Measurements from ENCODE around the gene AFF2.
"Not testable (repeated sequence)": the region's sequence is repeated elsewhere in the genome, so short reads cannot be mapped to it uniquely, and the experiment has no call there.

Gene AFF2

DNA sequence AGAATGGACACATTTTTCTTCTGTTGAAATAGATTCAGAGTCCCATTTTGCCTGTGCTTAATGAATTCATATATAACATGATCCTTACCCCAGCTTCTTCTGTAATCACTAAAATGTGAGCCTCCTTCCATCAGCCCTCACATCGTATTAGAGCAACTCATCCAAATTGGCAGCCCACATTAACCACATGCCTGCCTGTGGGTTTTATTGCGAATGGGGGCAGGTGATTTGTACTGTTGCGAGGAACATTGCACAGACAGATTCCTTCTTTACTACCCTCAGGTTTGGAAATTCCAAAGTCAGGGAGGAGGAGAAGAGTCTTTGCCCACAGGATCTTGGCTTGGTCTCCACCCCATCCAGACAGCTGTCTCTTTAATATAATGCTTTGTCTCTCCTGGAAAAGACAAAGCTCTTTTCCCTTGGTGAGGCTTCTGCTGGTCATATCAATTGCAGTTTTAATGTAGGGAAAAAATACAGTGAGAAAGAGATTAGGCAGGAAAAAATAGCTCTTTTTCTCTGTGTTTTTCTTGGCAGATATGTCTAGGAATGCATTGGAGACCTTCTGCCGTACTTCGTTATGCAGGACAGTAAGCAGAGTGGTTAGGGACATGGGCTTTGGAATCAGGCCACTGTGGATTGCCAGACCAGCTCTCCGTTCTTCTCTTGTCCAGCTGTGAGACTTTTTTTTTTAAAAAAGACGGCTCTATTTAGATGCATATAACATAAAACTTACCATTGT is 371.2 kb downstream of the AFF2 start:
- DNase-seq, result no peak

DNA sequence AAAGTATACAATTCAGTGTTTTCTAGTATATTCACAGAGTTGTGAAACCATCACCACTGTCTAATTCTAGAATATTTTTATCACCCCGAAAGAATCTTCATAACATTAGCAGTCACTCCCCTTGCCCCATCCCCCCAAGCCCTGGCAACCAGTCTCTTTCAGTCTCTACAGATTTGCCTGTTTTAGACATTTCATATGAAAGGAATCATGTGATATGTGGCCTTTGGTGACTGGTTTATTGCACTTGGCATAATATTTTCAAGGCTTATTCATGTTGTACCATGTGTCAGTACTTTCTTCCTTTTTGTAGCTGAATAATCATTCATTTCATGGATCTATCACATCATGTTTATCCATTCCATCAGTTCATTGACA is 371.7 kb downstream of the AFF2 start:
- DNase-seq, result no peak

DNA sequence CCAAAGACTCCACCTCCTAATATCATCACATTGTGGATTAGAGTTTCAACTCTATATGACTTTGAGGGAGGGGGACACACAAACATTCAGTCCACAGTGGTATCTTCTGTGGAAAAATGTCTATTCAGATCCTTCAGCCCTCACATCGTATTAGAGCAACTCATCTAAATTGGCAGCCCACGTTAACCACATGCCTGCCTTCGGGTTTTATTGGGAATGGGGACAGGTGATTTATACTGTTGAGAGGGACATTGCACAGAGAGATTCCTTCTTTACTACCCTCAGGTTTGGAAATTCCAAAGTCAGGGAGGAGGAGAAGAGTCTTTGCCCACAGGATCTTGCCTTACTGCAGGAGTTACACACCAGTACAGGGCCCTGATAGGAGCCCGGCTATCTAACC is 372.5 kb downstream of the AFF2 start:
- DNase-seq, result no peak

DNA sequence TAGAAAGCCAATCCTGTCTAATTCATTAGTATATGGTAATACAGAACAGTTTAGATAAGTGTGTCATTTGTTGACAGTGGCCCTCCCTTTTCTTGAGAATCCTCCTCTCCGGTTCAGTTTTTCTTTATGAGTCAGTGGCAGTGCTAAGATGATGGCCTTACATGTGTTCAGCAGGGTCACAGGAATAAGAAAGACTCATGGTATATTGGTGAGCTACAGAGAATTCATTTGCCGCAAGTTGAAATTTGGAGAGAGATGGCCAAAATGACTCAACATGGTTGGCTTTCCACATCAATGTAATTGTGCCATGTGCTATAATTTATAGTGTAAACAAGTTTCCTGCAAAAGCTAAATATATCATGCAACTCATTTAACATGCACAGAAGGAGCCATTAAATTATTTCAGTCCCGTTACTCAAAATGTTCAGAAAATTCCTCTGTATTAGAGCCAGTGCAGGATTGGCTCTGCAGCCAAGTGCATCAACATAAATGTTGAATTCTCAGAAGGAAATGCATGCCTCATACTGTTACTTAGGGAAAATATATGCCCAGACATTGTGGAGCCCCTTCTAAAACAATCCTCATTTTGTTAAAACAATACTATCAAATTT is 374.3 kb downstream of the AFF2 start:
- DNase-seq, result no peak

DNA sequence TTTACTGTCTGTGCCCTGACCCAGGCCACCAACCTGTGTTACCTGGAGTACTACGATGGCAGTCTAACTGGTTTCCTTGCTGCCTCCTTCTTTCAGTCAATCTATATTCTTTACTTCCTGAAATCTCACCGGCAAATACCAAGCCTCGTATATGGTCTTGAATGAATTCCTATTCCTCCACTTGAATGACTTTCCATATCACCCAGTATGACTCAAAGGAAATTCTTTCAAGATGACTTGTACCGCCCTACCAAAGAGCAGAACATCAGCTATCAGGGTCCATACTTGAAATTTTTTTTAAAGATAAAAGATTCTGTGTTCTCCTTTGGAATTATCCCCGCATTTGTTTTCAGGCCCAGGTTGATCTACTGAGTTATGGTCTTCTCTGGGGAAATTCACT is 378.0 kb downstream of the AFF2 start:
- no peak for DNase-seq

DNA sequence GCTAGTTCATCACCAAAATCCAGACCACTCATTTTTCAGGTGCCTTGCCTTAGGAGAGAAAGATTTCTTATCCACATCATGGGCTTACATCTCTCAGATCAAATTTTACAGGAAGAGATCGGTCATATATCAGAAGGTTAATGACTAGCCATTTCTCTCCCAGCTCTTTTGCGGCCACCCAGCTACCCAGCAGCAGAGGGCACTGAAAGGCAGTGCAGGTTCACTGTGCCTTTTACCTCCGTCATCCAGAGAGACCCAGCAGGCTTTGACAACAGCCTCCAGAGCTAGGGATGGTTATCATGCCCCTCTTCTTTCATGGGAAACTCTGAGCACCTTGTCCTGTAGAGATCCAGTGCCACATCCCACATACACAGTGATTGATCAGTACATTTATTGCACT is 384.8 kb downstream of the AFF2 start:
- no peak for DNase-seq

DNA sequence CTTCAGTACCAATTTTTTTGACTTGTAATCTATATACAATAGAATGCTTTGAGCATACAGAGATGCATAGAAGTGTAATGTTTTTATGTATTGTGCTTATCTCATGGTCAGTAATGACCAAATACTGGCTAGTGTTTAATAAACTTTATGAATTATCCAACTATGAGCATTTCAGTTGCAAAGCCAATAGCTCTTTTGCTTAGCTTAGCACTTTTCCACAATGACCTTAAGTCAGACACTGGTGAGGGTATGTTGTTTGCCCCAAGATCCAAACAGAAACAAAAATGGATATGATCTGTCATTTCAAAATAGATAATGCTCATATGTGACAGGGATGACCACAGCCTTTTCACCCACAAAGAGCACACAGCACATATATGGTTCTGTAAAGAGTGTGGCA is 393.0 kb downstream of the AFF2 start:
- DNase-seq, result no peak

DNA sequence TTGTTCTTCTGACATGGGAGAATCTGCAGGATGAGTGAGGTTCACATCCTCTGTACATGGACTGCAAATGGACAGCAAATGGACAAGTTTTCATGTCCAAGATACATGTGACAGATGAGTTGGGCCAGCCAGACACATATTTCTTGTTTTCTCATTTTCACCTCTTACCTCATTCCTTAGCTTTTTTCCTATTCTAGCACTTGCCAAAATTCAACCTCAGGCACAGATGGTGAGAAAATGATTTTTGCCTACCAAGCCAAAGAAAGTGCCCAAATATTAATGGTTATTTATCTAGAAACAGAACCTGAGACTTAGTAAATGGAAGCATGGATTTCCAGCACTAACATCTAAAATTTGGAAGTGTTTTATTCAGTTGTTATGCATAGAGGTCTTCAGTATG is 402.2 kb downstream of the AFF2 start:
- DNase-seq, result no peak

DNA sequence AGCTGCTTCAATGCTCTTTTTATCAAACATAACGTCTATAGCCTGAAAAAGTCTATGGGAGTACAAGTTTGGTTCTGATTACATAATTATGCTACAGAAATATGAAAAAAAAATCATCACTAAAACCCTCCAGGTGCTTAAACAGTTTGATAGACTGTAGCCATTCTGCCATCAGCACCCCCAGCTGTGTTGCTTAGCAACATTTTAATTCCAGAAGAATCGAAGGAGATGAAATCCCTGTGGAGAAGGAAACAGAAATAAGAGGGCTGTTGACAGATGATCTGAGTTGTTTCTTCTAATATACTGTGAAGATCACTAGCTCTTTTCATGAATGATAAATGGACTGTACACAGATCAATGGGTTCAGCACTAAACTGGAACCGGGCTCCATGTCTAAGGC is 402.8 kb downstream of the AFF2 start:
- DNase-seq, result no peak

DNA sequence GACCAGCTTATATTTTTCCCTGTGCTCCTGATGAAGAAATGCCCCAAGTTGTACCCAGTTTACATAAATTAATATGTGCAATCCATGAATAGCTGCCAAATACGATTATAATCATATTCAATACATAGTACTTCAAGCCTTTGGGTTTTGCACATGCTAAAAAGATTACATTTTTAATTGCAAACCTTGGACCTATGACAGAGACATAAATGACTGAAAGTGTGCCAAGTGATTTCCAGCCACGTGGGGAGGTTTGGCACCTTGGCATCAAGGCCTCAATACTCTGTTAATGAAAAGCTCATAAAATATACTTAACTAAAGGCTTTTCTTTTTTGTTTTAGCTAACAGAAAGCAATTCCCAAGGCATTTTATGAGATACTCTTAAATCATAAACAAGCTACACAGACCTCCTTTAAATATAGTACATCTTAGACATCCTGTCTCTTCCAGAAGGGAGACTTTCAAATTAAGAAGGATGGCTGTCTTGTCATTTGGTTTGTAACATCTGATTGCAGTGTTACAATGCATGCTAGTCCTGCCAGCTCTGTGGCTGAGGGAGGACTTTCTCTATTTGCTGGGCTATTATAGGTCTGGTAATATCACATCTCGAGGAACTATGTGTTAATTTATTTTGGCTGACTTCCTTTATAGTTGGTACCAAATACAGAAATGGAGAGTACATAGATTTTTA is 404.1 kb downstream of the AFF2 start:
- DNase-seq, result no peak

DNA sequence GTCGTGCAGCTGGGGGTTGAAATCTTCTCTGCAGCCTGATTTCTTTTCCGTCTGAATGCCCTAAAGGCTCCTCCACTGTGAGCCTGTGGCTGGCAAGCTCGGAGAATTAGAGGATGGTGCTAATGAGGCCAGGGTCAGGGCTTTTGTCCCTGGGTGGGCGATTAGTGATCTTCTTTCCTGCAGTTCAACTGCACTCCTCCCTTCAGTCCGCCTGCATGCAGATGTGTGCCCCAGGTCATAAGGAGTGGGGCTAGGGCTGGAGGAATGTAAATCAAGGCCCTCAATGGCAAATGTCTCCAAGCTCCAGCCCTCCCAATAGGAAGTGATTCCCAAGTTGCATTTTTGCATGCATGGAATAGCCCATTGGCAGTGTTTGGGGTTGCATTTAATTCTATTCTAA is 405.0 kb downstream of the AFF2 start:
- DNase-seq, result no peak

DNA sequence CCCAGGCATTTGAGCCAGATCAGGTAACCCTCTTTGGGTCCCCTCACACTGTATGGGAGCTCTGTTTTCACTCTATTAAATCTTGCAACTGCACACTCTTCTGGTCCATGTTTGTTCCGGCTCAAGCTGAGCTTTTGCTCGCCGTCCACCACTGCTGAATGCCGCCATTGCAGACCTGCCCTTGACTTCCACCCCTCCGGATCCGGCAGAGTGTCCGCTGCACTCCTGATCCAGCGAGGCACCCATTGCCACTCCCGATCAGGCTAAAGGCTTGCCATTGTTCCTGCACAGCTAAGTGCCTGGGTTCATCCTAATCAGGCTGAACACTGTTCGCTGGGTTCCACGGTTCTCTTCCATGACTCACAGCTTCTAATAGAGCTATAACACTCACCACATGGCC is 406.2 kb downstream of the AFF2 start:
- DNase-seq, result not testable (repeated sequence)

DNA sequence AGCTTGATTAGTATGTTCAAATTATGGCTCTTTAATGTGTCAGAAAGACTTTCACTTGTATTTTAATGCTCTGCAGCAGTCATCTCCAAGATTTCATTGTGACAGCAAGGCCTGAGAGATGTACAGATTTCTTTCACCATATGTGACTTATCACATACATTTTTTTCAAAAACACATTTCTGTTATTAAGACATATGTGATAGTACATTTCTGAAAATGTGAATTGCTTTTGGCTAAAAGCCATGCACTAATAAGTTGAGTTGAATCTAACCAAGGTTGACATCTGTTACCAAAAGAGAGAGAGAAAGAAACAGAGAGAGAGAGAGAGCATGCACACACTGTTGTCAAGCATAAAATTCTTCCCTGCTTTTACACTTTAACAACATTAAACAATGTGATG is 409.3 kb downstream of the AFF2 start:
- no peak for DNase-seq

DNA sequence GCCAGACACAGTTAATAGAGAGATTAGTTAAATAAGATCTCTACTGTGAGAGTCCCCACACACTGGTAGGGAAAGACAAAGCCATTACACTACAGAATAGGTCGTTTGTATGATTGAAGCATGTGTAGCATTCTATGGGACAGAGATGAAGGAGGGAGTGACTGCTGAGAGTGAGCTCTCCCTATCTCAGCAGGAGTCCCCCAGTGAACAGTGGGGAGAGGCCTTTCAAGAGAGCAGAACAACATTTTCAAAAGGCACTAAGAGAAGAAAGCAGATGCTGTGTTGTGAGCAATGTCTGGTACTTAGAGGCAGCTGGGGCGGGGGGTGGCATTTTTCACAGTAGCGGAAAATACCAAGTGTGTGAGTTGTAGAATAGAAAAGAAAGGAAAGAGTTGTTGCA is 413.6 kb downstream of the AFF2 start:
- no peak for DNase-seq

DNA sequence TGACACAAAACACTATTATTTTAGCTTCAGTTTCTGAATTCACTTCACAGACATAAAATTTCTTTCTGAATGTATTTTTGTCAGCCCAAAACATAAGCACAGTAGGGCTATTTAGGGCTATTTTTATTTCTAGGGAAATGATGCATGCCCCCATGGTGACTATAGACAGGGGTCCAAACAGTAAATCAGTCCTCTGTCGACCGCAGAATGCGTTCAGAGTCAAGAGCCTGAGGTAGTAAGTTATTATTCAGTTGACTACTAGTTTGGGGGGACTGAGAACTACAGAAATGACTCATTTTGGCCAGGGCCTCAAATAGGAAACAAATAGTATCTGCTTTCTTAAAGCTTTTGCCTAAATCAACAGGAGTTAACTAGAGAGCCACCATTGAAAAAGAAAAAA is 414.4 kb downstream of the AFF2 start:
- no peak for DNase-seq

DNA sequence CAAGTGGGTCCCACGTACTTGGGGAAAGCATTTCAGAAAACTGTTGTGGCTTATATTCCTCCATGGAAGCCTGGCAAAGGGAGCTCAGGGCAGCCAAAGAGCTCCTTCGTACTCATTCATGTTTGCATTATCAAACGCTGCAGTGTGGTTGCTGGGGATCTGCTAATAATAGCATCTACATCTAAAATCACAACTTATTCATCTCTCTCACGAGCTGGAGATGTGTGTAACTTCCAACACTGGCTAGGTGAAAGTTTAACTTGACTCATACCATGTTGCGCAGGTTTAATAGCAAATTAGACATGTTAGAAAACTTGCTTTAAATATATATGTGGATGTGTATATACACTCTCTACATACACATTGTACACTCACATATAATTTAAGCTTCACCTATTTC is 415.1 kb downstream of the AFF2 start:
- no peak for DNase-seq

DNA sequence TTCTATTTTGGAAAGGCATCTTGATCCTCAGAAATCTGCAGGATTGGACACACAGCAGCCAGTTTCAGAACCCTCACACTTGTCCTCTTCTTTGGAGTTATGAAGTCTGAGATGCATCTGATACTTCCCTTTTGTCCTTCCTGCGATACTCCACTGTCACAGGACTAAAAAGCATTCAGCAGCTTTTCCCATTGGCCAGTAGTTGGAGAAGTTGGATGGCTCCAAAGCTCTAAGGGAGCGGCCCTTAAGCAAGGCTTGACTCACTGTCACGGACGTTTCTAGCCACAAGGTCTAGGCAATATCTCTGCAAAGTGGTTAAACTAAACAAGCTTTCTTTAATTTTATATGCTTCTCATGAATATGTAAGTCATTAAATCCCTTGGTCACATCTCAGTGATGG is 417.0 kb downstream of the AFF2 start:
- no peak for DNase-seq

DNA sequence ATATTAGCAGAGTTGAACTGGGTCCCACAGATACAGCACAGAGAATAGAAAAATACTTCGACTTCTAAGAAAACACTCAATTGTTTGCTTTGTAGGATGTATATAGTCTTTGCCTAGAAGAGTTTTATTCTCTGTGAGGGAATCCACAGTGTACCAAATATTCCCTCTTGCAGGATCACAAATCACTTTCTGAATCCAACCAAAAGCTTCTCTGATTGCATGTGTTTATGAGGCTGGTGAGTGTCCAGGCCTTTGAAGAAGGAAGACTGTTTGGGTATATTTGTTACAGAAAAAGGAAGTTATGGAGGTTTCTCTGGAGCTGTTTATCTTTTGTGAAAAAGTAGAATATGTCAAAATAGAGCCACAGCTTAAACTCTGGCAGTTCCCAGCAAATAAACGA is 423.2 kb downstream of the AFF2 start:
- DNase-seq, result no peak

DNA sequence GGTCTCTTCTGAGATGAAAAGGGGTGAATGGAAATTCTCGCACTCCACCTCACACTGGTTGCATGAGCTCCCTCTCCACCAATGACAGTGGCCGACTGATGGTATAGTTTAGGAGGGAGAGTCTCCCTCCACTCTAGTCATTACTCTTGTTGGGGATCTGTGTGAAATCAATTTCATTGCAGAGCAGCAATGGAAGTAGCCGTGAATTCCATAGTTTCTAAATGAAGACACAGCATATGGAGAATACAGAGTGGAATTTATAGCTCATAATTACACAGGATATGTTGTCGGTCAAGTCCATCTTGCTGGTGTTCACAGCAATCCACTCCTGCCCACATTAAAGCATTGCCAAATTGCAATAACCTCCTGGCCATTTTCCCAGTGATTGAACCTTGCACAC is 426.0 kb downstream of the AFF2 start:
- no peak for DNase-seq

DNA sequence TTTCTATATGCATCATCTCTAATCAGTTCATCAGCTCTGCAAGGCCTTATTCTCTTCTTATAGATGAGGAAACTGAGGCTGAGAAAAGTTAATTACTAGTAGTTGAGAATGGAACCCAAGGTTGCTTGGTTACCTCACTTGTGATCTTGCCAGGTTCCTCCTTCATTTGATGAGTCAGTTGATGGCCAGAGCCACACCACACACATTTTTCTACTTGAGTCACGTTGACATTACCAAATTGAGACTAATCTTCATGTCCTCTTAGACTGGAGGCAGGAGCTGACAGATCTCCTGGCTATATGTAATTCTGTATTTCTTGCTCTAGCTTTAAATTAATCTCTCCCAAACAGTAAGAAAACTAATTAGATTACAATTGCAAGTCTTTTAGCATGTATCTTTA is 428.4 kb downstream of the AFF2 start:
- no peak for DNase-seq

DNA sequence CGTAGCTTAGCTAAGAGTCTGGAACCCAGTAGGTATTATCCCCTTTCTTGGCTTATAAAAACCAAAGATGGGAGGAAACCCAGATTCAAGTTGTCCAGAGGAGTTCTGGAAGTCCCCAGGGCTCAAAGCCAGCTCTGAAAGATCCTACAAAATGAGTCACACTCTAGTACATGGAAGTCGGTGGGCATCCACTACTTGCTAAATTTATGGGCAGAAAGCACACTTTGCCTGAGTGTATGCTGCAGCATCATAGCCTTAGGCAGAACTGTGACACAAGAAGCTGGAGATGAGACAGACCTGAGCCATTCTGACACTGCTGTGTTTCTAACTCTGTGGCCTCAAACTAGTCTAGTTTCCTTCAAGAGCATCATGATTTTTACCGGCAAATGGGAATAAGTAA is 429.3 kb downstream of the AFF2 start:
- DNase-seq, result no peak

DNA sequence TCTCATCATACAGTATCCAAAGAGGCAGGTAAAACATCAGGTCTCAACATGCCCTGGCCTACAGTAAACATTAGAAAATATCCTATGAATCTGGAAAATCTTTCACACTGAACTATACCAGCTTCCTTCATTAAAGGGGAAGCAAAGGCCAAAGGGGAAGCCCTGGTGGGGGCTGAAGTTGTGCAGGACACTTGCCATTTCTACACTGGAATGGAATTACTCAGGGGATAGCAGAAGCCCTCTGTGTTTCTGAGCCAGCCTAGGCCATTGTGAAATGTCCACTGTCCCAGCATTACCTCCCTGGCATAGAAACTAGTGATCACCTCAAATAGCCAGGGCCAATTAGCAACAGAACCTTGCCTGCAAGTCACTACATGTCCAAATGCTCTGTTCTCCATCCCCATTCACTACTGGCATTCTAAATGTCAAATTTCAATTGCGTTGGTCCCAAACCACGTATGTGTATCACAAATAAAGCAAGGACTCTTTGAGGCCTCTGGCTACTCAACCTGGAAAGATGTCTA is 429.9 kb downstream of the AFF2 start:
- DNase-seq, result no peak

DNA sequence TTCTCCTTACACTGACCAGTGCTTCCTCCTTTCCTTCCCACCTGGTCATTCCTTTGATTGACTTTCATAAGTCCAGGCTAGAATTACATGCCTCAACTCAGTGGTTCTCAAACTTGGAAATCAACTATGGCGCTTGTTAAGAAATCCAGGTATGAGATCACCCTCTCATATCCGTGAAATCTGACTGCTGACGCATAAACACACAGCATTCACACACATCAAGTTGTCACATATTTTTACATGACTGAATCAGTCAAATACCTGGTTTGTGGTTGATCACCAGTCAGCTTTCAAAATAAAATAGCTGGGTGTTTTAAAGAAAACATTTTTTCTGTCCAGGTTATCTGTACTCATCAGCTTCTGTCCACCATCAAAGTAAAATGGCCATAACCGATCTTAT is 433.5 kb downstream of the AFF2 start:
- no peak for DNase-seq

DNA sequence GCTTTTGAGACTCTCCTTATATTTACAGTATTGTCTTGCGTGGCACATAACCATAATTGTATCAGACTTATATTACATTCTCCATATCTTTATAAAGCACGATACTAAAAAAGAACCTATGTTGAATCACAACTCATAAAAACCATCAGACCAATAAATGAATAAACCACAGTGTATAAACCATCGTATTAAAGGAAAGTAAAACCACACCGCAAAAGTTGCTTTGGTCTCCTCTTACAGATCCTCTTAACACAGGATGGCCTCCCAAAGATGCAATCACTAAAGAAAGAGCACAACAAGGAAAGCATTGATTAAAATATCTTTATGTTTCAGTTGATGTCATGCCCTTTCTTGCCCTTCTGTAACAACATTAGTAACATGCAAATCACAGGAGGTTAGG is 437.9 kb downstream of the AFF2 start:
- DNase-seq, result no peak

Measured in DMS79 treated with DMSO at 0.1 percent for 48 hours (cell line).